ENCODE measurements around the gene MPZL1.
"Not testable (repeated sequence)": the region's sequence is repeated elsewhere in the genome, so short reads cannot be mapped to it uniquely, and the experiment has no call there.

MPZL1 gene

DNA sequence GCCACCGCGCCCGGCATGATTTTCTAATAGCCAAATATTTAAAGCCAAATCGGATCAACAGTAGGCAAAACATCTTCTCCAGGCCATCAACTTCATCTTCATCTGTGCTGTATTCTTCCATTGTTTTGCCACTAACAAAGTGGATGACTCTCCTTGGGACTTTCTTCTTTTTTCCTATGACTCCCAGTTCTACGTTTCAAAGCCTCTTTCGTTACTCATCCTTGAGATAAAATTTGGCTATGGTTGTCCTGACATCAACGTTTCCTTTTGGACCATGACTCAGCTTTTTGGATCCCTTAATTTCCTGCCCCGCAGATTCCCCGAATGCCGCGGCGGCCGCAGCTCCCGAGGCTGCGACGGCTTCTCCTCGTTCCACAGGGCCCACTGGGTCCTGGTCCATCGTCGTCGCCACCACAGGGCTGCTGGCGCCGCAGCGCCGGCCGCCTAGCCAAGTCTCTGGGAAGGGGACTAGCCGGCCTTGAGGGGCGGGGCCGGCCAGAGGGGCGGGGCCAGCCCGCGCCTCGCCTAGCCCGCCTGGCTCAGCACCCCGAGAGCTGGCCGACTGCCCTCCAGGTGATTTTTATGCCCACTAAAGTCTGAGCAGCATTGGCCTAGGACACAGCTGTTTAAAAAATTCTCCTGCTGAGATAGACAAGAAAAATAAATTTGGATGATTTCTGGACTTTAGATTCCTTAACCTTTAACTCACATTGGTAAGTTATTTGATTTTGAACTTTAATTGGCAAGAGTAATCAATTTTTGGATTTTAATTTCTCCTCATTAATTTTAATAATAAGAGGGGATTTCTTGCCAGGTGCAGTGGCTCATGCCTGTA, 98.3 kb downstream of the MPZL1 start:
- peak; percentile 86 for DNase-seq

DNA sequence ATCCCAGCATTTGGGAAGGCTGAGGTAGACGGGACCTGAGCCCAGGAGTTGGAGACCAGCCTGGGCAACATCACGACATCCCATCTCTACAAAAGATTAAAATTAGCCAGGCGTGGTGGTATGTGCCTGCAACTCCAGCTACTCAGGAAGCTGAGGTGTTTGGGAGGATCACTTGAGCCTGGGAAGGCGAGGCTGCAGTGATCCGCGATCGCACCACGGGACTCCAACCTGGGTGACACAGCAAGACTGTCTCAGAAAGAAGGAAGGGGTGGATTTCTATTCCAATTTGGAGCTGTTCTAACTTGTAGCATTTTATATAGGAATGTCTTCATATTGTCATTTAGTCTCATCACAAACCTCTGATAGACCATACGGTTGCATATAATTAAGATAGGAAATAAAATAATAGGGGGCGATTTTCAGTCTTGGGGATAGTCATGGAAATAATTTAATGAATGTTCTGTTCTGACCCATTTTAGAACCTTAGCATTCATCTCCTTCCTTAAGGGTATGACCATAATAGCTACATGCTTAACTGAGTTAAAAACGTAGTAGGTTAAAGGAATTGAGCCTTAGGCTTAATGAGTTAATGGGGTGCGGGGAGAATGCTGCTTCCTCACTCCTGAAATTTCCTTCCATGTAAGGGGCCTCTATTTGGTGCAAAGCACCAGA, 99.0 kb downstream of the MPZL1 start:
- no peak for DNase-seq

DNA sequence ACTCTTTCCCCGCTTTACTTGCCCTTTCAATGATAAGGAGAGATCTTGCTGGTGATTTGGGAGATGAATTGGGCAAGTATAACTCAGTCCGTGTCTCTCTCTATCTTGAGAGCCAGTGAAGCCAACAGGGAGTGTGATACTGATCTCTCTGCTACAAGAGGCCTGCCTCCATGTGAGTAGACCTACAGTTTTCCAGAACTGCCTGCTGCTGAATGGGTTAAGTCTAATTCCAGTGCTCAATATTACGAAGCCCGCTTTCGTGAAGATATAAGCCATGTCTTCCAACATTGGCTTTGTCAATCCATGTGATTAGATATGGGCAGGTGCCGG, 99.5 kb downstream of the MPZL1 start:
- DNase-seq = no peak

DNA sequence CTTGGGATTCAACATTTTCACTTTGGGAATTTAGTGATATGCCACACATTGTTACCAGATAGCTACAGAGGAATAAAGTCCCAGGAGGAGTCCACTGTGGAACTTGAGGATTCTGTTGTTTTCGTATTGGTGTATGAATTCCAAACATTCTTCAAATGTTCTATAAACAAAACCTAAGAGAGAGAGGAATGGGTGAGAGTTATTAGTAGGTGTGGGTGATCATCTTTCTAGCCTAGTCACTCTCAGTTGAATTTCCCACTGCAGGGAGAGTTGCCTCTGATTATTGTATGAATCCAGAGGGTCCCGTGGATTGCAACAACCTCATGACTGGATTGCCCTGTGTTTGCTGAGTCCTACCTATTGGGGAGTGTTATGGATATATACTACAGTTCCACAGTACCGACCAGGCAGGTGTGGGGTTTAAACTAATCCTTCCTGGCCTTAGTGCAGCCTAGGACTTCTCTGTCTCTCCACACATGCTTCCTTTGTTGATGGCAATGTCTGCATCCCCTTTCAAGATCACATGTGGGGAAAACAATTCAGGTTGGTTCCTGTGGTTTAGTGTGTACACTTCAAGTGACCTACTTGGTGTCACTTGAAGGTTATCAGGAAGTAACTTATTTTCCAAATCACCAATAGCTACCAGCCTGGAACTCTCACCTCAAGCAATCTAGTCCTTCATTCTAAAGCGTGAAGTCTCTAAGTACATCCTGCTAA, 100.3 kb downstream of the MPZL1 start:
- no peak for DNase-seq

DNA sequence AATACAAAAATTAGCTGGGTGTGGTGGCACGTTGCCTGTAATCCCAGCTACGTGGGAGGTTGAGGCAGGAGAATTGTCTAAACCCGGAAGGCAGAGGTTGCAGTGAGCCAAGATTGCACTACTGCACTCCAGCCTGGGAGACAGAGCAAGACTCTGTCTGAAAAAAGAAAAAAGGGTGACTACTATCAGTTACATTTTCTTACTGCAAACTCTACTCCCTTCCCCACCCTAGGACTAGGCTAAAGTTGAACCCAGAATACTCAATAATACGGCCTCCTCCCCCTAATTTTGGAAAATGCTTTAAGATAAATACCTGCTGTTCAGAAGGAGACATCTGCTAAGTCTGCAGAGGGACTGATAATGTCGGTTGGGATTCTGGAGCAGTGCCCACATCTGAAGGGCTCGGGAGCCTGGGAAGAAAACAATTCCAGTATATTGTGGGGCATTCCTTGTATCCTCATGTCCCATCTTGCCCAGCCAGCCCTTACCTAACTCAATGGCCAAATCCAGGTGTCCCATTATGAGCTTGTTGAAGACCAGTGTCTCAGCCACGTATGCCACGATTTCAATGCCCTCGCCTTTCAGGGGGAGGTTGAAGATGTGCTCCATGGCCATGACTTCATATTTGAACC, 102.5 kb downstream of the MPZL1 start:
- DNase-seq = no peak

DNA sequence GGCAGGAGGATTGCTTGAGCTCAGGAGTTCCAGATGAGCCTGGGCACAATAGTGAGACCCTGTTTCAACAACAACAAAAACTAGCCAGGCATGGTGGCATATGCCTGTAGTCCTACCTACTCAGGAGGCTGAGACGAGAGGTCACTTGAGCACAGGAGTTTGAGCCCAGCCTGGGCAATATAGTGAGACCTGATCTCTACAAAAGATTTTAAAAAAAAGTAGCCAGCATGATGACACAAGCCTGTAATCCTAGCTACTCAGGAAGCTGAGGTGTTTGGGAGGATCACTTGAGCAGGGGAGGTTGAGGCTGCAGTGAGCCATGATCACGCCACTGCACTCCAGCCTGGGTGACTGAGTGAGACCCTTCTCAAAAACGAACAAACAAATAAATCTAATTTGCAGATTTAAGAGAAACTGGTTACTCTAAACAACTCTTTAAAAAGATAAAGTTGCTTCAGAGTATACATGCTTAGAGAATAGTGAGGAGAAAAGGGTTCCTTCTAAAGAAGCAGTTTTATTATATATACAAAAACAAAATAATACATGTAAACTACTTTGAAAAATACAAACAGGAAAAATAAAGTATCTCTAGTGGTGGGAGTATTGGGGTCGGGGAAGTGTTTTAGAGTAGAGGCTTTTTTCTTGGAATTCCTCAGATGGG, 103.8 kb downstream of the MPZL1 start:
- peak; percentile 41 for DNase-seq

DNA sequence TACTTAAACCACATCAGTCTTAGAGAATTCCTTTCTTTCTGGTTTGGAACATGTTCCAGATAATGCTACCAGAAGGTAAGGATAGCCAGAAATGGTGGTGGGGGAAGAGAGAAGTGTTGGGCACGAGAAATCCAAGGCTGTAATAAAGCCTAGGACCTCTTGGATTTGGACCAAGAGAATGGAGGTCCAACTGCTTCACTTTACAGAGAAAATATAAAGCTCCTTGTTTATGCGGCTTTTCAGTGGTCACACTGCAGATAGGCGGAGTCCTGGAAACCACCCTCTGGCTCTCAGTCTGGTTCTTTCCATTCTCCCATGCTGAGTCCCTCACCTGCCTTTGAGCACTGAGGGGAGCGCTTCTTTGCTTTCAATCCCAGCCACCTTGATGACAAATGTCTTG, 104.3 kb downstream of the MPZL1 start:
- no peak for DNase-seq

DNA sequence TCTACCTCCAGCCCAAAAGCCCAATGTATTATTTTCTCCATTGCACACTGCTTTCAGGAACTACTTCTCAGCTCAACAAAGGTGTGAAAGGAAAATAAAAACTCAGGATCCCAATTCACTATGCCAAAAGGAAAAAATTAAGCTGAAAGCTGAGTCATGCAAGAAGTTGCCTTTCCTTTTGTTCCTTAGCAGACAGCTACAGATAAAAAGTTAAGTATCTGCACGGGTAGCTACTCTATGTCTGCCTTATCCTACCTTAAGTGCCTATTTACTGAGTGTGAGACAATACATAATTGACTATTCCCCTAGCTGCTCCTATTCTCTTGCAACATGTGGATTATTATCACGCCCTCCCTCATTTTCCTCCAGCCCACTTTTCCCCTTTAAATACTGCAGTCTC, 108.1 kb downstream of the MPZL1 start:
- peak; percentile 46 for DNase-seq

DNA sequence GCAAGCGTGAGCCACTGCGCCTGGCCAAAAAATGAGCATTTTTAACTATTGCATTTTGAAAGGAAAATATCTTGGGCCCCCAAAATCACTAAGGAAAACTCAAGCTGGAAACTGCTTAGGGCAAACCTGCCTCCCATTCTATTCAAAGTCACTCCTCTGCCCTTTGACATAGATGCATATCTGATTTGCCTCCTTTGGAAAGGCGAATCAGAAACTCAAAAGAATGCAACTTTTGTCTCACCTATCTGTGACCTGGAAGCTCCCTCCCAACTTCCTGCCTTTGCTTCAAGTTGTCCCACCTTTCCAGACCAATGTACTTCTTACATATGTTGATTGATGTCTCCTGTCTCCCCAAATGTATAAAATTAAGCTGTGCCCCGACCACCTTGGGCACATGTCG, 108.9 kb downstream of the MPZL1 start:
- not testable (repeated sequence) for DNase-seq

DNA sequence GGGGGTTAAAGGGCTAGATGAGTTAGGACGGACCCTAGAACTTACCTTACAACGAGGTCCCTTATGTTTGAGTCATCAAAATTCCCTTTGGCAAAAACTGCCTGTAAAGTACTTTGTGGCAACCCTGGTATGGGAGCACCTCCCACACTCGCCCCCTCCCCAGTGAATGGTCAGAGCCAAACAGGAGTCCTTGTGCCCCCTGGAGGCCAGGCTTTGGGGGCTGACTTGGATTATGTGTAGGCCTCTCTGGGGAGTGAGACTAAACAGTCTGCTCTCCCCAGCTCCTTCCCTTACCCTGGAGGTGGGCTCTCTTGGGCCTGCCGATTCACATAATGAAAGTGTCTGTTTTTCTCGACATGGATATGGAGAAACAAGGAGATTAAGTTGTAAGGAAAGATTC, 110.9 kb downstream of the MPZL1 start:
- no peak for DNase-seq

DNA sequence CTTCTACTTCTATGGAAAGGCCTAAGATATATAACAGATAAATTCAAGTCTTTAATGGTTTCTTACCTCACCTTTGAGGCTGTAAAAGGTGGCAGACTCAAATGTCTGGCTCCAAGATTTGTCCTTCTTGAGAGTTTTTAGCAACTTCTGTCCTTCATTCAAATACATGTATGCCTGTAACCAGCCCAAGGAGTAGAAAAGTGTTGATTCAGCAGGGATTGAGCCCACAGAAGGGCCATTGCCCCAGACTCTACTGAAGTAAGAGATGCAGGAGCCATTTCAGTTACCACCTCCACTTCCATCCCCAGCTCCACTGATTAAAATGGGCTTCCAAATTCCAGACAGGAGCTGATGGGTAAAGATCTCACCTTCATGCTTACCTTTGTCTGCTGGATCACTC, 112.1 kb downstream of the MPZL1 start:
- no peak for DNase-seq

DNA sequence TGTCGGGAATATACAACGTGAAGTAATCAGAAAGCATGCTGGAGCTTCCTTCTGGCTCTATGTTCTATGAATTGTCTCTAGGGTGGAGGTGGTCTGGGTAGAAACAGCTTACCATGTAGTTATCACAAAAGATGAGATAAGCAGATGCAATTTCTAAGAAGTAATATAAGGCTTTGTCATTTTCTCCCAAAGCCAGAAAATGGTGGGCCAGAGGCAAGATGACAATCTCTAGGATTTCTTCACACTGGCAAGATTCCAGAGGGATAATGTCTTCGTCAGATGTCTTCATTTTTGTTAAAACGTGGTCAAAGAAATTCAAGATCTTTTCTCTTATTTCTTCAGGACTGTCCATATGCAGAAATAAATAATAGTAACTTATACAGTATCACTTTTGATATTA, 114.4 kb downstream of the MPZL1 start:
- DNase-seq = no peak

DNA sequence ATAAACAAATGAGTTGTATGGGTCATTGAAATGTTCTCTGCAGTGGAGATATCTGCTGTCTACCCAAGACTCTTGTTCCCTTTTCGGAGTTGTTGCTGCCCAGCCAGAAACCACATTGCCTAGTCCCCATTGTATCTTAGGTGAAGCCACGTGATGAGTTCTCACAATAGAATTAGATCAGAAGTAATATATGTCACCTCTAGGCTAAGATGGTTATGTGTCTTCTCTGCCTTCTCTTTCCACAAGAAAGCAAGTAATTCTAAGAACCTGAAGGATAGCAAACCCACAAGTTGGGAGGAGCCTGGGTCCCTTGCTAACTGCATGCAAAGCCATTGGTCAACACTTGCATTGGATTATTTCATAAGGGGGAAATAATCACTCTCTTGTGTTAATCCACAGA, 115.5 kb downstream of the MPZL1 start:
- DNase-seq = peak; percentile 95

DNA sequence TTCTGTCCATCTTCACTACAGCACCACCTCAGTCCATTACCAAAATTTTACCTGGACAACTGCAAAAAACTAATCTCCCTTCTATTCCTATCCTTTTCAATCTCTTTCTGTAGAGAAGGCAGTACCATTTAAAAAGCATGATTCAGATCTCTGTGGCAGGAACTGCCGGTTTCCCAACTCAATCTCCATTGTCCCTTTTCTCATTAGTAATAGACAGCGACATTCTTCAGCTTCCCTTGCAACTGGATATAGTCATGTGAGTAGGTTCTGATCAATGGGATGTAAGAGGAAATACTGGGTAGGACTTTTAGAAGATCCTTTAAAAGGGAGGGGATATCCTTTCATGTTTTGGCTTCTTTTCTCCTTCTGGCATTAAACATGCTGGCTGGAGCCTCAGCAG, 117.2 kb downstream of the MPZL1 start:
- DNase-seq = no peak
